Activated CD8-positive, alpha-beta T cell treated with anti-CD3 and anti-CD28 coated beads for 36 hours (primary cell): ENCODE data around the gene GALNT9. TPM values are rescaled to one million over a fixed set of nuclear protein-coding genes. Genes with fewer than 3 reads are reported as not detected.

ENCODE experiments used
- ATAC-seq: fragments of 200-7000 bp; cut with Tn5 transposase; one replicate; pipeline ENCODE4 v1.10.0; 2021; ENCODE audit warnings: mild to moderate bottlenecking, moderate library complexity
- CTCF ChIA-PET: fragments of 350-600 bp; sonication (Branson Sonifier 250); formaldehyde crosslinking; loops from one replicate; lab custom pipeline; 2021; ENCODE audit warnings: antibody characterized with exemption; lab: Charles Lee
- POLR2A ChIA-PET: fragments of 350-600 bp; sonication (Branson Sonifier 250); formaldehyde crosslinking; loops from one replicate; lab custom pipeline; 2021; ENCODE audit warnings: antibody characterized with exemption; lab: Charles Lee
- DNase-seq: peaks from one replicate; pipeline ENCODE4 v3.0.0-alpha.2; 2020
- H3K27ac Mint-ChIP-seq: one replicate; pipeline ENCODE4 v1.8.0; 2021; ENCODE audit warnings: mild to moderate bottlenecking, mixed read lengths
- H3K27me3 Mint-ChIP-seq: one replicate; pipeline ENCODE4 v1.8.0; 2021; ENCODE audit warnings: mixed read lengths
- H3K36me3 Mint-ChIP-seq: one replicate; pipeline ENCODE4 v1.8.0; 2021; ENCODE audit warnings: low read depth, mixed read lengths
- H3K4me1 Mint-ChIP-seq: one replicate; pipeline ENCODE4 v1.8.0; 2021; ENCODE audit warnings: low read depth, mixed read lengths
- H3K4me3 Mint-ChIP-seq: one replicate; pipeline ENCODE4 v1.8.0; 2021; ENCODE audit warnings: mild to moderate bottlenecking, moderate library complexity, mixed read lengths
- H3K9me3 Mint-ChIP-seq: one replicate; pipeline ENCODE4 v1.8.0; 2021; ENCODE audit warnings: mixed read lengths
- CTCF ChIP-seq: fragments of 200-600 bp; IDR thresholded peaks from one replicate; pipeline ENCODE4 v1.8.0; 2022; ENCODE audit warnings: antibody characterized with exemption, mild to moderate bottlenecking
- intact Hi-C: fragments of 100-400 bp; cut with micrococcal nuclease; formaldehyde crosslinking; loops from one replicate; pipeline ENCODE4 v1.10.0; 2022
- total RNA-seq, 2 experiments: library from RNA; stranded (reverse); gene quantifications; one replicate each; pipeline ENCODE4 v1.2.3, GENCODE V29; 2021

GALNT9 gene
- total RNA-seq, 2 experiments from 2014 or later = not detected

DNA sequence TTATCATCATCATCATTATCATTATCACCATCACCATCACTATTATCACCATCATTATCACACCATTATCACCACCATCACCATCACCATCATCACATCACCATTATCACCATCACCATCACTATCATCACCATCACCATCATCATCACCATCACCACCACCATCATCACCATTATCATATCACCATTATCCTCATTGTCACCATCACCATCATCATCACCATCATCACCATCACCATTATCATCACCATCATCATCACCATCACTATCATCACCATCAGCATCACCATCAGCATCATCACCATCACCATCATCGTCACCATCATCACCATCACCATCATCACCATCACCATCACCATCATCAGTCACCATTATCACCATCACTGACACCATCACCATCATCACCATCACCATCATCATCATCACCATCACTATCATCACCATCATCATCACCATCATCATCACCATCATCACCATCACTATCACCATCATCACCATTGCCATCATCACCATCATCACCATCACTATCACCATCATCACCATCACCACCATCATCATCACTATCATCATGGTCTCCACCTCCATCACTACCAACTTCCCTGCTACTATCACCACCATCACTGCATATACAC, 20.2 kb upstream of the GALNT9 start:
- Mint-ChIP-seq H3K4me1 (no peaks in the 10 kb centered on the region), H3K4me3 (no peak overlapping the region), H3K36me3 (no peaks in the 10 kb centered on the region), H3K27ac (no peak overlapping the region), H3K9me3 (no peaks in the 10 kb centered on the region), H3K27me3 (peaks cover 2% of the 10 kb centered on the region)
- intact Hi-C loops = no loop called here
- no peak for ATAC-seq
- no peak for DNase-seq
- no peak for TF ChIP-seq CTCF
- ChIA-PET CTCF (no interaction called here), POLR2A (no interaction called here)

GRCh38 chr12:132348176-132348575, 18.8 kb upstream of the GALNT9 start:
- Mint-ChIP-seq H3K27ac (no peak overlapping the region), H3K9me3 (no peaks in the 10 kb centered on the region), H3K4me3 (no peak overlapping the region), H3K27me3 (peaks cover 3% of the 10 kb centered on the region), H3K4me1 (peaks cover under 1% of the 10 kb centered on the region), H3K36me3 (no peaks in the 10 kb centered on the region)
- ATAC-seq (no peak), DNase-seq (no peak)
- CTCF ChIA-PET = no interaction called here
- no peak for TF ChIP-seq CTCF
- intact Hi-C loops = no loop called here
- POLR2A ChIA-PET = no interaction called here

DNA sequence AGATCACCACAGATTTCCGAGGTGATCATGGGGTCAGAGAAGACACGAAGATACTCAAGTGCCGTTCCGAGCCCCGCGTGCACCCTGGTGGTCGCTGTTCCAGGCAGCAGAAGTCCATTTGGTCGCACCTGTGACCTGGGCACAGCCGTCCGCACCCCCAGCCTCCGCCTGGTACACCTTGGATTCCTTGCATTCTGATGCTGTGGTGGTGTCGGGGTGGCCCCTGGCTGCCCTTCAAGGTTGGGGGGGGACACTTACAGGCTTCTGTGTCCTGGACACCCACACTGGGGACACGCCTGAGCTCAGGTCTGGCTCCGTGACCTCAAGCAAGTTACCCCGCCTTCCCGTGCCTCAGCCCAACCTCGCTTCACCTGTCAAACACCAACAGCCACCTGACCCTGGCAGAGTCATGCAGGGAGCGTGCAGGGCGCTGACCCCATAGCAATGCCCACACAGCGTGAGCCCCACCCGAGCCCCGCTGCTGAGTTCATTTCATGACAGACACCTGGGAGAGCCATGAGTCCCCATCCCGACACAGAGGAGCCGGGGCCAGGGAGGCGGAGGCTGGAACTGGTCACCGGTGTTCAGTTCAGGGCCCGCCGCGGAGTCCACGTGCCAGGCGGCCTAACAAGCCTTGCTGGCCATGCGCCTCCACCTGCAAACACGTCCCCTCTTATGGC, 17.9 kb upstream of the GALNT9 start:
- Mint-ChIP-seq H3K36me3 (no peaks in the 10 kb centered on the region), H3K4me3 (no peak overlapping the region)
- intact Hi-C loops = no loop called here

DNA sequence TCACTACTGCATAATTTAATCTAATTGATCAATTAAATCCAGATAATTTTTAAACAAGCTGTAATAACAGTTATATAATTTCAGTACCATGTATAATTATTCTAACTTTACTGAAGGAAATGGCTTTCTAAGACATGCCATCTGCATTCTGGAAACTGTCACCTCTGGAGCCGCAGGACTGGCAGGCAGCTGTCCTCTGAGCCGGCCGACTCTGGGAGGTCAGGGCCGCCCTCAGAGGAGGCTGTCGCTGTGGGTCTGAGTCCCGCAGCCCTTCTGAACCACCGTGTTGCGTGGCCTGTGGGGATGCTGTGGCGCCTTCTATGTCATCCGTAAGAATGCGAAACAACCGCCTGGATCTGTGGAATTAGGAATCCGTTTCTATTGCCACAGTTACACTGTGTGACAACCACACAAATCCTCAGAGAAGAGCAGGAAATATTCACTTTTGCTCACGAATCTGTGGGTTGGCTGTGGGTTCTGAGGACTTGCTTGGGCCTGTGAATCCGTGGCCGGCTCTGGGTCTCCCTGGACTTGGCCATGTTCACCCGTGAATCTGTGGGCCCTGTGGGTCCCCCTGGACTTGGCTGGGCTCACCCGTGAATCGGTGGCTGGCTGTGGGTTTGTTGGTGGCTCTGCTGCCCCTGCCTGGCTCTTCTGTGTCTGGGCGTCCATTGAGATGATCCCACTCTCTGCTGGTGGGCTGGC, 17.2 kb upstream of the GALNT9 start:
- ChIA-PET CTCF (no interaction called here), POLR2A (no interaction called here)
- H3K27ac Mint-ChIP-seq = no peak overlapping the region

More for the DNA sequence above, 17.9 kb upstream of the GALNT9 start:
- ChIA-PET CTCF (no interaction called here), POLR2A (no interaction called here)
- H3K4me1 Mint-ChIP-seq = peaks cover 8% of the 10 kb centered on the region
- no peak for ATAC-seq
- no peak for TF ChIP-seq CTCF
- peaks cover 9% of the 10 kb centered on the region for H3K27me3 Mint-ChIP-seq
- peaks cover 3% of the 10 kb centered on the region for H3K9me3 Mint-ChIP-seq
- no peak overlapping the region for H3K27ac Mint-ChIP-seq
- no peak for DNase-seq

More for the DNA sequence above, 17.2 kb upstream of the GALNT9 start:
- Mint-ChIP-seq H3K4me3 (no peak overlapping the region), H3K36me3 (no peaks in the 10 kb centered on the region), H3K4me1 (peaks cover 8% of the 10 kb centered on the region), H3K27me3 (peaks cover 9% of the 10 kb centered on the region), H3K9me3 (peaks cover 3% of the 10 kb centered on the region)
- DNase-seq = no peak
- intact Hi-C loops = no loop called here
- no peak for TF ChIP-seq CTCF
- no peak for ATAC-seq
